ENCODE measurements around the gene ZSWIM3. TPM values are rescaled to one million over a fixed set of nuclear protein-coding genes. Genes with fewer than 3 reads are reported as not detected.
A peak's percentile ranks its signal among the peaks of the same experiment; 100 is the strongest.

Gene ZSWIM3
- total and polyA plus RNA-seq, 8 donors, result 3.5 to 6.7 (median 5.7) TPM

DNA sequence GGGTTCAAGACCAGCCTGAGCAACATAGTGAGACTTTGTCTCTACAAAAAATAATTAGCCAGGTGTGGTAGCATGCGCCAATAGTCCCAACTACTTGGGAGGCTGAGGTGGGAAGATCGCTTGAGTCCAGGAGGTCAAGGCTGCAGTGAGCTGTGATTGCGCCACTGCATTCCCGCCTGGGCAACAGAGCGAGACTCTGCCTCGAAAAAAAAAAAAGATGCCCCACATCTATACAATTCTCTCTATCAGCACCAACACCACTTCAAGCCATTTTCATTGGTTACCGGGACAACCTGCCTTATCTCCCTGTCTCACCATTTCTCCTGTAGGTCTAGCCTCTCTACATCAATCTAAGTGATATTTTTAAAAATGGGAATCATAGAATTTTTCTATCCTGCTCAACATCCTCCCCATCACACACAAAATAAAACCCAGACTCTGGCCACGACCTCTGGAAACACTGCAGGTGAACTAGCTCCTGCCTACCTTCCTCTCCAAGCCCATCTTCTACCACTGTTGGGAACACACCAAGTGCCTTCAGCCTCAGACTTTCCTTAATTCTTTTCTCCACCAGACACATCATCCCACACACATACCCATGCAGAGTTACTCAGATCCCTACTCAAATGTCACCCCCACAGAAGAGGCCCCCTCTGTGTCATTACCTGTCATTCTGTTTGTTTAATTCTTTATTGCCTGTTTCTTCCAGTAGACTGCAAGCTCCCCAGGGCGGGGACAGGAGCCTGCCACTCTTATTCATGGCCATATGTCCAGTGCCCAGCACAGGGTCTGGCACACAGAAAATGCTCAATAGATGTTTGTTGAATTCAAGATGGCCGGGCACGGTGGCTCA is 64.1 kb downstream of the ZSWIM3 start:
- TF ChIP-seq, protein P1, sequence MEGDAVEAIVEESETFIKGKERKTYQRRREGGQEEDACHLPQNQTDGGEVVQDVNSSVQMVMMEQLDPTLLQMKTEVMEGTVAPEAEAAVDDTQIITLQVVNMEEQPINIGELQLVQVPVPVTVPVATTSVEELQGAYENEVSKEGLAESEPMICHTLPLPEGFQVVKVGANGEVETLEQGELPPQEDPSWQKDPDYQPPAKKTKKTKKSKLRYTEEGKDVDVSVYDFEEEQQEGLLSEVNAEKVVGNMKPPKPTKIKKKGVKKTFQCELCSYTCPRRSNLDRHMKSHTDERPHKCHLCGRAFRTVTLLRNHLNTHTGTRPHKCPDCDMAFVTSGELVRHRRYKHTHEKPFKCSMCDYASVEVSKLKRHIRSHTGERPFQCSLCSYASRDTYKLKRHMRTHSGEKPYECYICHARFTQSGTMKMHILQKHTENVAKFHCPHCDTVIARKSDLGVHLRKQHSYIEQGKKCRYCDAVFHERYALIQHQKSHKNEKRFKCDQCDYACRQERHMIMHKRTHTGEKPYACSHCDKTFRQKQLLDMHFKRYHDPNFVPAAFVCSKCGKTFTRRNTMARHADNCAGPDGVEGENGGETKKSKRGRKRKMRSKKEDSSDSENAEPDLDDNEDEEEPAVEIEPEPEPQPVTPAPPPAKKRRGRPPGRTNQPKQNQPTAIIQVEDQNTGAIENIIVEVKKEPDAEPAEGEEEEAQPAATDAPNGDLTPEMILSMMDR (IDR thresholded peaks at IDR 0.05), result no peak
- peaks cover 22 to 59% of the 10 kb centered on the region in 2 donors for H3K4me1 ChIP-seq
- intact Hi-C loops (cut with DNase I), result no loop called here

DNA sequence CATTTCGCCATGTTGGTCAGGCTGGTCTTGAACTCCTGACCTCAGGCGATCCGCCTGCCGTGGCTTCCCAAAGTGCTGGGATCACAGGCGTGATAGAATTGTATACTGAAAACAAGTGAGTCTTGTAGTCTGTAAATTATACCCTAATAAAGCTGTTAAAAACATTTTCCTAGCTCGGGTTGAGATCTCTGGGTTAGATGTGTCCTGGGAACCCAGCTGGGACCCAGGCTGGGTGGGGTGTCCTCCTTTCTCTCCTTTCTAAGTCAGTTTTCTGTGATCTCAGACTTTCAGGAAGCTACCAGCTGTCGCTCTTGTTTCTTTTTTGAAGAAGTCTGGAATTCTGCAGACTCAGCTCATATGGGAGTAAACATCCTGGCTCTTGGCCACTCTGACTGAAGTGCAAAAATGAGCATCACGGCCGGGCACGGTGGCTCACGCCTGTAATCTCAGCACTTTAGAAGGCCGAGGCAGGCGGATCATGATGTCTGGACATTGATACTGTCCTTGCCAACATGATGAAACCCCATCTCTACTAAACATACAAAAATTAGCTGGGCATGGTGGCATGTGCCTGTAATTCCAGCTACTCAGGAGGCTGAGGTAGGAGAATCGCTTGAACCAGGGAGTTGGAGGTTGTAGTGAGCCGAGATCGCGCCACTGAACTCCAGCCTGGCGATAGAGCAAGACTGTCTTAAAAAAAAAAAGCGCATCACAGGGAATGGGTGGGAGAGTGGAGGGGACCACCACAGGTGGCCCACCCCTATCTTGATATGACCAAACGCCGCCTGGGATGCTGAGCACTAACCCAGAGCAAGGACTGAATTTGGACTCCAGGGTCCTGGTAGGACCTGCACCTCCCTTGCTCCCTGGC is 67.2 kb downstream of the ZSWIM3 start:
- Histone ChIP-seq H3K4me3 (no peak overlapping the region), H3K36me3 (no peaks in the 10 kb centered on the region), H3K27ac (peak overlapping the region; percentile 74 to 75), H3K9me3 (no peaks in the 10 kb centered on the region), H3K27me3 (no peaks in the 10 kb centered on the region), H3K4me1 (peaks cover 15 to 38% of the 10 kb centered on the region in 2 donors)
- TF ChIP-seq, protein P1 (IDR thresholded peaks at IDR 0.05), result no peak
- peak; percentile 59 for ATAC-seq
- intact Hi-C loops (cut with DNase I), result no loop called here
- peak in 2 of 4 donors; percentile 72 to 86 for DNase-seq

More for the DNA sequence above, 64.1 kb downstream of the ZSWIM3 start:
- ATAC-seq, result no peak
- no peaks in the 10 kb centered on the region for H3K27me3 ChIP-seq
- H3K36me3 ChIP-seq, result no peaks in the 10 kb centered on the region
- H3K27ac ChIP-seq, result no peak overlapping the region
- H3K4me3 ChIP-seq, result no peak overlapping the region
- no peaks in the 10 kb centered on the region for H3K9me3 ChIP-seq
- DNase-seq, result no peak

DNA sequence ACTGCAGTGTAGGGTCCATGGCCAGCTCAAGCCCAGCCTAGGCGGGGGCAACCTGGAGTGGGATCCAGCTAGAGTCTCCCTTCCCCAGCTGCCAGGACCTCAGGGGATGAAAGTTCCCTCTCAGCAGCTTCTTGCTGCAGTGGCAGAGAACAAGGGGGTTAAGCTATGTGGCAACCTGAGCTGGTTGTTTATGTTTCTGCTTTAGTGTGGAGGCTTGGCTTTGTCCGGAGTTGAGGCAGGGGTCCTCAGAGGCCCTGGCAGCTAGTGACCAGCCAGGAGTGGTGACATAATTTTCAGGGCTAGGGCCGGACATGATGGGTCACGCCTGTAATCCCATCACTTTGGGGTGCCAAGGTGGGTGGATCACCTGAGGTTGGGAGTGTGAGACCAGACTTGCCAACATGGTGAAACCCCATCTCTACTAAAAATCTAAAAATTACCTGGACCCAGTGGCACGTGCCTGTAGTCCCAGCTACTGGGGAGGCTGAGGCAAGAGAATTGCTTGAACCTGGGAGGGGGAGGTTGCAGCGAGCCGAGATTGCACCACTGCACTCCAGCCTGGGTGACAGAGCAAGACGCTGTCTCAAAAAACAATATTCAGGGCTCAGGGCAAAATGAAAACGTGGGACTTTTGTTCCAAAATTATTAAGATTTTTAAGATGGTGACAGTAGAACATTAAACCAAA is 68.5 kb downstream of the ZSWIM3 start:
- H3K4me1 ChIP-seq, result peaks cover 5 to 25% of the 10 kb centered on the region in 2 donors
- no peak overlapping the region for H3K27ac ChIP-seq
- DNase-seq (no peak), ATAC-seq (no peak)
- no peak overlapping the region for H3K4me3 ChIP-seq
- TF ChIP-seq, protein P1 (IDR thresholded peaks at IDR 0.05), result no peak
- no peaks in the 10 kb centered on the region for H3K27me3 ChIP-seq
- intact Hi-C loops (cut with DNase I), result no loop called here
- no peaks in the 10 kb centered on the region for H3K36me3 ChIP-seq
- H3K9me3 ChIP-seq, result no peaks in the 10 kb centered on the region

DNA sequence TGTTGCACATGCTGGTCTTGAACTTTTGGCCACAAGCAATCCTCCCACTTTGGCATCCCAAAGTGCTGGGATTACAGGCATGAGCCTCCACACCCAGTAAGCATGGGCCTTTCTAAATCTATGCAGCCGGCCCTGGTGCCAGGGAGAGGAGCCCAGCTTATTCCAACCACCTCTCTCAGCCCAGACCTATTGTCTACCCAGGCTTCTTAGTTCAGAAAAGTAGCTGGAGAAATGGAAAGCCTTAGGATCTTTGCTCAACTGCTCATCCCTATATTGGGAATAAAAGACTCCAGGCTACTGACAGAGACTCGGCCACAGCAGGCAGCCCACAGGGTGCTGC is 69.3 kb downstream of the ZSWIM3 start:
- intact Hi-C loops (cut with DNase I), result no loop called here

More for the DNA sequence above, 69.3 kb downstream of the ZSWIM3 start:
- H3K27ac ChIP-seq, result no peak overlapping the region
- no peak for DNase-seq
- peaks cover 5 to 21% of the 10 kb centered on the region in 2 donors for H3K4me1 ChIP-seq
- no peaks in the 10 kb centered on the region for H3K27me3 ChIP-seq
- no peaks in the 10 kb centered on the region for H3K9me3 ChIP-seq
- TF ChIP-seq, protein P1 (IDR thresholded peaks at IDR 0.05), result no peak
- no peak for ATAC-seq
- no peak overlapping the region for H3K4me3 ChIP-seq
- no peaks in the 10 kb centered on the region for H3K36me3 ChIP-seq

All from left lung (tissue), 10 donors.